ENCODE results near the gene GATA6. TPM values are rescaled to one million over a fixed set of nuclear protein-coding genes. Genes with fewer than 3 reads are reported as not detected.
"Not testable (repeated sequence)": the region's sequence is repeated elsewhere in the genome, so short reads cannot be mapped to it uniquely, and the experiment has no call there.

GATA6 gene
- total RNA-seq, 1 donor from 2014 or later: 106 TPM

GRCh38 chr18:22191346-22191695 is 21.9 kb downstream of the GATA6 start:
- DNase-seq (ENCODE audit: low spot score in 2 of 2, unreplicated experiment in 2 of 2): no peak
- H3K27ac Mint-ChIP-seq: peak overlapping the region; percentile 96
- H3K36me3 Mint-ChIP-seq: peaks cover 13% of the 10 kb centered on the region
- TF ChIP-seq CTCF (IDR thresholded peaks at IDR 0.05; ENCODE audit: unreplicated experiment): no peak
- H3K4me3 Mint-ChIP-seq: no peak overlapping the region
- peaks cover 78% of the 10 kb centered on the region for H3K4me1 Mint-ChIP-seq
- H3K9me3 Mint-ChIP-seq: no peaks in the 10 kb centered on the region
- H3K27me3 Mint-ChIP-seq (ENCODE audit: low read depth): no peaks in the 10 kb centered on the region

DNA sequence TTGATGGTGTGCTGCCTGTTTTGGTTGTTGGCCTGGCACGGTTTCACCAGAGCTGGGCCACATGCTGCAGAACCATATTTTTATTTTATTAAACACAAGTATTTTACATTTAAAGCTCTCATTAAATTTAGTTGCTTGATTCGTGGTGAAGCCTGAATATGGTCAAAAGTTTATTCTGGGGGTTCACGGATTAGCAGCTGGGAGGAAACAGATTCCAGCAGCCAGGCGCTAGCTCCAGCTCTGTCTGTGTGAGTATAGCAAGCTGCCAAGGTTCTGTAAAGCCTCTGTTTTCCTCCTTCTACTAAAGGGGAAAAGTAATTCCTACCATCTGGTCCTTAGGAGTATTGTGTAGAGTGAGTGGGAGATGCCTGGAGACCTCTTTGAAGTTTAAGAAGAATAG is 22.5 kb downstream of the GATA6 start:
- peaks cover 15% of the 10 kb centered on the region for H3K36me3 Mint-ChIP-seq
- DNase-seq (ENCODE audit: low spot score in 2 of 2, unreplicated experiment in 2 of 2): no peak
- H3K4me3 Mint-ChIP-seq: peak overlapping the region; percentile 14
- H3K27me3 Mint-ChIP-seq (ENCODE audit: low read depth): no peaks in the 10 kb centered on the region
- H3K27ac Mint-ChIP-seq: peak overlapping the region; percentile 96
- no peak for TF ChIP-seq CTCF (IDR thresholded peaks at IDR 0.05; ENCODE audit: unreplicated experiment)
- H3K4me1 Mint-ChIP-seq: peaks cover 75% of the 10 kb centered on the region
- no peaks in the 10 kb centered on the region for H3K9me3 Mint-ChIP-seq

DNA sequence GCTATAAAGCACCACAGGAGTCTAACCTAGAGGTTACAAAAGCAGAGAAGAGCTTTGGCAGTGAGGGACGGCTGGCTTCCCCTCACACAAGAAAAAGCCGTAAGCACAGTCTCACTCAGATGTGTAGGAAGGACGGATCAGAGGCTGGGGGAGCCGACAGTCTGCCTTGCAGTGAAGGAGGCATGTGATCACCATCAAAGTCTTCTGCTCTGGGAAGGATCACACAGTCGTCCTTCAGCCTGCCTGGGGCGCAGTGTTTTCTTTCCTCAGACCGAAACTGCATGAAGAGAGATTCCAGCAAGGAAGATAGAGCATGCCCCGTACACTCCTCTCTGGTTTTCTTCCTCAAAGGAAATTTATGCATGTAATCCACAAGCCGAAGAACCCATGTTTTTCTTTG is 24.1 kb downstream of the GATA6 start:
- Mint-ChIP-seq H3K27me3 (ENCODE audit: low read depth) (no peaks in the 10 kb centered on the region), H3K36me3 (peaks cover 20% of the 10 kb centered on the region), H3K4me3 (peak overlapping the region; percentile 36), H3K4me1 (peaks cover 82% of the 10 kb centered on the region), H3K9me3 (no peaks in the 10 kb centered on the region), H3K27ac (peak overlapping the region; percentile 96)
- no peak for TF ChIP-seq CTCF (IDR thresholded peaks at IDR 0.05; ENCODE audit: unreplicated experiment)
- peak in 1 of 2 experiments; percentile 51 for DNase-seq (ENCODE audit: low spot score in 2 of 2, unreplicated experiment in 2 of 2)

DNA sequence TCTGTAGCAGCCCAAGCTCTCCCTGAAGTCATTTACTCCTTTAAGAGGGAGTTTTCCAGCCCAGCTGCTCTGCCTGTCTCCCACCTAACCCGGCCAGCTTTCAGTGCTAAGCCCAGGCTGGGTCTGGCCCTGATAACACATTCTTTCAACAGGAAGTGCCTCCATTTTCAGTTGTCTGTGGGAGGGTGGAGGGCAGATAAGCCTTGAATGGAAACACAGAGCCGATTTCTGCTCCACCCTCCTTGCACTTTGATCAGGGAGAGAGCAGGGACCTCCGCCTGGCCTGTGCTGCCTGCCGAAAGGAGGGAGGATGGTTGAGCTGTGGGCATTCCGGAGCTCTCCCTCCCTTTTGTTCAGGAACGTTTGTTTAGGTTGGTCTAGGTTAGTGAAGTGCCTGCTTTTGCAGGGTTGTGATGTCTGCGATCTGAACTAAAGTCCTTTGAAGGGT is 24.8 kb downstream of the GATA6 start:
- Mint-ChIP-seq H3K27ac (peak overlapping the region; percentile 96), H3K36me3 (peaks cover 26% of the 10 kb centered on the region), H3K27me3 (ENCODE audit: low read depth) (no peaks in the 10 kb centered on the region), H3K4me3 (peak overlapping the region; percentile 27), H3K9me3 (no peaks in the 10 kb centered on the region), H3K4me1 (peaks cover 81% of the 10 kb centered on the region)
- peak in 1 of 2 experiments; percentile 52 for DNase-seq (ENCODE audit: low spot score in 2 of 2, unreplicated experiment in 2 of 2)
- TF ChIP-seq CTCF (IDR thresholded peaks at IDR 0.05; ENCODE audit: unreplicated experiment): no peak

DNA sequence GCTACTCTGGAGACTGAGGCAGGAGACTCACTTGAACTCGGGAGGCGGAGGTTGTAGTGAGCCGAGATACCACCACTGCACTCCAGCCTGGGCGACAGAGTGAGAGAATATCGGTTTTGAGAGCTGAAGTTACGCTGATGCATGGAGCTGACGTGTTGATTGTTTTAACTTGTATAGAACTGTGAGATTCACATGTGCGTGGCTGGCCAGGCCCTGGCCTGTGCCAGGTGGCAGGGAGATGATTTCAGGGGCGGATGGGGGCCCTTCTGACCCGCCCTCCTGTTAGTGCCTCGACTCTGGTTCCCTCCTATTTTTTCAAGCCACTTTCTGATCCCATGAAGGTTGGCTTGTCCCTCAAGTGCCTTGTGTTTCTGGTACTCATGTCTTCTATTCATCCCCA is 25.7 kb downstream of the GATA6 start:
- H3K4me3 Mint-ChIP-seq: no peak overlapping the region
- TF ChIP-seq CTCF (IDR thresholded peaks at IDR 0.05; ENCODE audit: unreplicated experiment): no peak
- peaks cover 76% of the 10 kb centered on the region for H3K4me1 Mint-ChIP-seq
- no peak for DNase-seq (ENCODE audit: low spot score in 2 of 2, unreplicated experiment in 2 of 2)
- no peaks in the 10 kb centered on the region for H3K9me3 Mint-ChIP-seq
- no peaks in the 10 kb centered on the region for H3K27me3 Mint-ChIP-seq (ENCODE audit: low read depth)
- H3K36me3 Mint-ChIP-seq: peaks cover 28% of the 10 kb centered on the region
- H3K27ac Mint-ChIP-seq: peak overlapping the region; percentile 96

GRCh38 chr18:22196943-22197342 is 27.6 kb downstream of the GATA6 start:
- H3K4me3 Mint-ChIP-seq; H3K9me3 Mint-ChIP-seq; H3K27ac Mint-ChIP-seq; H3K27me3 Mint-ChIP-seq (ENCODE audit: low read depth); DNase-seq (ENCODE audit: low spot score in 2 of 2, unreplicated experiment in 2 of 2): not testable (repeated sequence)
- Mint-ChIP-seq H3K36me3 (peaks cover 42% of the 10 kb centered on the region), H3K4me1 (peaks cover 66% of the 10 kb centered on the region)
